ENCODE measurements around the gene UTS2B. TPM values are rescaled to one million over a fixed set of nuclear protein-coding genes. Genes with fewer than 3 reads are reported as not detected.
"Not testable (repeated sequence)": the region's sequence is repeated elsewhere in the genome, so short reads cannot be mapped to it uniquely, and the experiment has no call there.

UTS2B gene
- total and polyA plus RNA-seq, 5 donors from 2014 or later, result not detected

- H3K27ac Mint-ChIP-seq; H3K4me3 Mint-ChIP-seq; H3K27me3 ChIP-seq (ENCODE audit: control insufficient read depth, insufficient read depth, low read length); H3K27me3 Mint-ChIP-seq; H3K4me1 Mint-ChIP-seq; H3K4me3 ChIP-seq (ENCODE audit: low read depth, low read length); H3K36me3 Mint-ChIP-seq; H3K36me3 ChIP-seq (ENCODE audit: control insufficient read depth, insufficient read depth, low read length); H3K9me3 Mint-ChIP-seq; H3K4me1 ChIP-seq (ENCODE audit: control insufficient read depth, insufficient read depth, low read length, poor library complexity, severe bottlenecking); H3K9me3 ChIP-seq (ENCODE audit: control insufficient read depth in 2 of 2, low read length in 2 of 2); H3K27ac ChIP-seq (ENCODE audit: insufficient read depth, low read length, poor library complexity, severe bottlenecking): not testable (repeated sequence)
- DNase-seq (peak in 1 of 3 donors; percentile 17), ATAC-seq (ENCODE audit: low read depth in 2 of 2) (peak in 1 of 2 donors; percentile 62)
Measured at GRCh38 chr3:191246034-191246433, 84.3 kb downstream of the UTS2B start.

- no peak for ATAC-seq (ENCODE audit: low read depth in 2 of 2)
- peak in 2 of 3 donors; percentile 2 to 8 for DNase-seq
- no peak overlapping the region for H3K27ac Mint-ChIP-seq
Measured at GRCh38 chr3:191244242-191244867, 86.0 kb downstream of the UTS2B start.

GRCh38 chr3:191240486-191240885, 89.8 kb downstream of the UTS2B start:
- Mint-ChIP-seq H3K27ac (no peak overlapping the region), H3K4me3 (no peak overlapping the region), H3K27me3 (no peaks in the 10 kb centered on the region), H3K9me3 (peaks cover 0 to 2% (median 0%) of the 10 kb centered on the region in 7 donors), H3K4me1 (peaks cover 0 to 4% (median 0%) of the 10 kb centered on the region in 4 donors), H3K36me3 (no peaks in the 10 kb centered on the region)
- no peak overlapping the region for H3K4me3 ChIP-seq (ENCODE audit: low read depth, low read length)
- H3K36me3 ChIP-seq (ENCODE audit: control insufficient read depth, insufficient read depth, low read length), result no peaks in the 10 kb centered on the region
- H3K4me1 ChIP-seq (ENCODE audit: control insufficient read depth, insufficient read depth, low read length, poor library complexity, severe bottlenecking), result peaks cover 4% of the 10 kb centered on the region
- H3K27ac ChIP-seq (ENCODE audit: insufficient read depth, low read length, poor library complexity, severe bottlenecking), result no peak overlapping the region
- H3K27me3 ChIP-seq (ENCODE audit: control insufficient read depth, insufficient read depth, low read length), result no peaks in the 10 kb centered on the region
- no peak for ATAC-seq (ENCODE audit: low read depth in 2 of 2)
- DNase-seq, result no peak
- no peaks in the 10 kb centered on the region for H3K9me3 ChIP-seq (ENCODE audit: control insufficient read depth in 2 of 2, low read length in 2 of 2)

More at GRCh38 chr3:191244242-191244867, 86.0 kb downstream of the UTS2B start:
- H3K27me3 ChIP-seq (ENCODE audit: control insufficient read depth, insufficient read depth, low read length), result no peaks in the 10 kb centered on the region
- no peak overlapping the region for H3K4me3 ChIP-seq (ENCODE audit: low read depth, low read length)
- no peak overlapping the region for H3K27ac ChIP-seq (ENCODE audit: insufficient read depth, low read length, poor library complexity, severe bottlenecking)
- H3K4me1 ChIP-seq (ENCODE audit: control insufficient read depth, insufficient read depth, low read length, poor library complexity, severe bottlenecking), result no peaks in the 10 kb centered on the region
- Mint-ChIP-seq H3K4me1 (peaks cover 0 to 6% (median 4%) of the 10 kb centered on the region in 4 donors), H3K9me3 (no peaks in the 10 kb centered on the region), H3K36me3 (no peaks in the 10 kb centered on the region), H3K4me3 (no peak overlapping the region), H3K27me3 (no peaks in the 10 kb centered on the region)
- no peaks in the 10 kb centered on the region for H3K9me3 ChIP-seq (ENCODE audit: control insufficient read depth in 2 of 2, low read length in 2 of 2)
- H3K36me3 ChIP-seq (ENCODE audit: control insufficient read depth, insufficient read depth, low read length), result no peaks in the 10 kb centered on the region

GRCh38 chr3:191239407-191240031, 90.8 kb downstream of the UTS2B start:
- H3K9me3 ChIP-seq (ENCODE audit: control insufficient read depth in 2 of 2, low read length in 2 of 2), result no peaks in the 10 kb centered on the region
- peaks cover 0 to 4% (median 0%) of the 10 kb centered on the region in 4 donors for H3K4me1 Mint-ChIP-seq

DNA sequence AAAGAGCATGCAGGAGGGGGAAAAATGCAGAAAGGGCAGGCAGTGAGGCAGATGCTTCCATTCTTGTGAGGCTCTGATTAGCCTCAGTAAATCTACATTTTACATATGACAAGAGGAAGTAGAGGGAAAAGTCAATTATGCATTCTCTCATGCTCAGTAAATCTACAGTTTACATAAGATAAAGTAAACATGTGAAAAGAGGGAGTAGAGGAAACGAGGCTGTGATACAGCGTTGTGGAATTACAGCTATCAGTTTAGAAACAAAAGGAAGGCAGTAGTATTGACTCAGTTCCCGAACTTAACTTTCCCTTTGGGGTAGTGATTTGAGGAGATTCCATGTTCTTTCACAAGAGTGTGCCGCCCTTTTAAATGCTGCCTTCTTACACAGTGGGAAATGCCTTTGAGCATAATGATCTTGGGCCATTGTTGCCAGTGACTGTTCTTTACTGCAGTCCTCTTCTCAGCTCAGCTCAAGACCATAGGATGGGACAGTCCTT, 92.0 kb downstream of the UTS2B start:
- DNase-seq, result no peak
- peaks cover 0 to 4% (median 0%) of the 10 kb centered on the region in 4 donors for H3K4me1 Mint-ChIP-seq
- peaks cover 4% of the 10 kb centered on the region for H3K4me1 ChIP-seq (ENCODE audit: control insufficient read depth, insufficient read depth, low read length, poor library complexity, severe bottlenecking)
- no peak overlapping the region for H3K4me3 ChIP-seq (ENCODE audit: low read depth, low read length)
- no peak overlapping the region for H3K27ac Mint-ChIP-seq
- H3K27me3 ChIP-seq (ENCODE audit: control insufficient read depth, insufficient read depth, low read length), result no peaks in the 10 kb centered on the region
- no peak overlapping the region for H3K27ac ChIP-seq (ENCODE audit: insufficient read depth, low read length, poor library complexity, severe bottlenecking)
- H3K36me3 Mint-ChIP-seq, result no peaks in the 10 kb centered on the region
- no peaks in the 10 kb centered on the region for H3K27me3 Mint-ChIP-seq
- peaks cover 0 to 3% (median 0%) of the 10 kb centered on the region in 7 donors for H3K9me3 Mint-ChIP-seq
- no peaks in the 10 kb centered on the region for H3K36me3 ChIP-seq (ENCODE audit: control insufficient read depth, insufficient read depth, low read length)
- ATAC-seq (ENCODE audit: low read depth in 2 of 2), result no peak
- no peak overlapping the region for H3K4me3 Mint-ChIP-seq
- H3K9me3 ChIP-seq (ENCODE audit: control insufficient read depth in 2 of 2, low read length in 2 of 2), result no peaks in the 10 kb centered on the region

More at GRCh38 chr3:191239407-191240031, 90.8 kb downstream of the UTS2B start:
- peaks cover 4% of the 10 kb centered on the region for H3K4me1 ChIP-seq (ENCODE audit: control insufficient read depth, insufficient read depth, low read length, poor library complexity, severe bottlenecking)
- no peaks in the 10 kb centered on the region for H3K36me3 ChIP-seq (ENCODE audit: control insufficient read depth, insufficient read depth, low read length)
- H3K27me3 Mint-ChIP-seq, result no peaks in the 10 kb centered on the region
- peaks cover 0 to 3% (median 0%) of the 10 kb centered on the region in 7 donors for H3K9me3 Mint-ChIP-seq
- H3K27me3 ChIP-seq (ENCODE audit: control insufficient read depth, insufficient read depth, low read length), result no peaks in the 10 kb centered on the region
- no peak overlapping the region for H3K4me3 Mint-ChIP-seq
- no peaks in the 10 kb centered on the region for H3K36me3 Mint-ChIP-seq
- no peak for DNase-seq
- H3K4me3 ChIP-seq (ENCODE audit: low read depth, low read length), result no peak overlapping the region
- H3K27ac Mint-ChIP-seq, result no peak overlapping the region
- ATAC-seq (ENCODE audit: low read depth in 2 of 2), result no peak
- no peak overlapping the region for H3K27ac ChIP-seq (ENCODE audit: insufficient read depth, low read length, poor library complexity, severe bottlenecking)

DNA sequence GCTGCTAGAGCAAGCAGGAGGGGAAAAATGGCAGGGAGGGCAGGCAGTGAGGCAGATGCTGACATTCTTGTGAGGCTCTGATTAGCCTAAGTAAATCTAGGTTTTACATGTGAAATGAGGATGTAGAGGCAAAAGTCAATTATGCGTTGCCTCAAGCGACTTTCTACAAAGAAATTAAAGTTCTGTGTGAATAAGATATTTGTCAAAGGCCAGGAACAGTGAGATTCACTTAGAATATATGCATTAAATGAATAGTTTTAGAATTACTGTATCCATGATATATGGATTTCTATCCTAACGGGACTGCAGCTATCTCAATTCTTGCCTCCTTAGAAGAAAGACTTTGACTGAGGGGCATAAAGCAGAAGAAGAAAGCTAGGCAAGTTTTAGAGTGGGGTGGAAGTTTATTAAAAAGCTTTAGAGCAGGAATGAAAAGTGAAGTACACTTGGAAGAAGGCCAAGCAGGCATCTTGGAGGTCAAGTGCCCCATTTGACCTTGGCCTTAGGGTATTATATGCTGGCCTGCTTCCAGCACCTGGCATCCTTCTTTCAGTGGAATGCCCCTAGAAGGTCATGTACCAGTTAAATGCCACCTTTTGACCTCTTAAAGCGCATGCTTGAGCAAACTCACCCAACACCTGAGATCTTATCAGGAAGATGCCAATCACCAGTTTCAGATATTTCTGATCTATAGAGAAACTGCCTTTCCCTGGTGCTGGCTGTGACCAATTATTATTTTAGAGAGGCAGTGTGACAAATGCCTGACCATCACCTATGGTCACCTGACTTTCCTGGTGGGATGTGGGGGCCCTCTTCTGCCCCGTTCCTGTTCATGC, 93.1 kb downstream of the UTS2B start:
- DNase-seq (no peak), ATAC-seq (ENCODE audit: low read depth in 2 of 2) (no peak)
- Histone ChIP-seq H3K9me3 (ENCODE audit: control insufficient read depth in 2 of 2, low read length in 2 of 2) (no peaks in the 10 kb centered on the region), H3K36me3 (ENCODE audit: control insufficient read depth, insufficient read depth, low read length) (no peaks in the 10 kb centered on the region), H3K4me3 (ENCODE audit: low read depth, low read length) (no peak overlapping the region), H3K27ac (ENCODE audit: insufficient read depth, low read length, poor library complexity, severe bottlenecking) (no peak overlapping the region), H3K27me3 (ENCODE audit: control insufficient read depth, insufficient read depth, low read length) (no peaks in the 10 kb centered on the region), H3K4me1 (ENCODE audit: control insufficient read depth, insufficient read depth, low read length, poor library complexity, severe bottlenecking) (peaks cover 4% of the 10 kb centered on the region)
- Mint-ChIP-seq H3K27ac (no peak overlapping the region), H3K27me3 (no peaks in the 10 kb centered on the region), H3K4me1 (peaks cover 0 to 4% (median 0%) of the 10 kb centered on the region in 4 donors), H3K36me3 (no peaks in the 10 kb centered on the region), H3K9me3 (peaks cover 0 to 3% (median 0%) of the 10 kb centered on the region in 7 donors), H3K4me3 (no peak overlapping the region)

GRCh38 chr3:191236646-191237045, 93.7 kb downstream of the UTS2B start:
- Histone ChIP-seq H3K9me3 (ENCODE audit: control insufficient read depth in 2 of 2, low read length in 2 of 2) (no peaks in the 10 kb centered on the region), H3K27ac (ENCODE audit: insufficient read depth, low read length, poor library complexity, severe bottlenecking) (no peak overlapping the region), H3K36me3 (ENCODE audit: control insufficient read depth, insufficient read depth, low read length) (no peaks in the 10 kb centered on the region), H3K27me3 (ENCODE audit: control insufficient read depth, insufficient read depth, low read length) (no peaks in the 10 kb centered on the region), H3K4me3 (ENCODE audit: low read depth, low read length) (no peak overlapping the region), H3K4me1 (ENCODE audit: control insufficient read depth, insufficient read depth, low read length, poor library complexity, severe bottlenecking) (peaks cover 4% of the 10 kb centered on the region)
- no peaks in the 10 kb centered on the region for H3K27me3 Mint-ChIP-seq
- DNase-seq (no peak), ATAC-seq (ENCODE audit: low read depth in 2 of 2) (no peak)
- H3K4me3 Mint-ChIP-seq, result no peak overlapping the region
- H3K36me3 Mint-ChIP-seq, result no peaks in the 10 kb centered on the region
- H3K4me1 Mint-ChIP-seq, result peaks cover 0 to 4% (median 0%) of the 10 kb centered on the region in 4 donors
- peaks cover 0 to 3% (median 0%) of the 10 kb centered on the region in 7 donors for H3K9me3 Mint-ChIP-seq
- H3K27ac Mint-ChIP-seq, result no peak overlapping the region
